GM23338 (cell line): Measurements from ENCODE around the gene CNN3.

Source experiments
- CREB1 ChIP-seq: fragments of 250-450 bp; sonication (Bioruptor Pico); IDR thresholded peaks from 2 replicates; pipeline ENCODE4 v1.5.0; 2020; ENCODE audit warnings: low read depth, mild to moderate bottlenecking, moderate library complexity
- EZH2 ChIP-seq: fragments of 200-600 bp; sonication (generic); IDR thresholded peaks from one replicate; pipeline ENCODE4 v1.8.0; 2017; ENCODE audit warnings: antibody characterized with exemption, mild to moderate bottlenecking, low read depth; ENCODE audit not compliant: unreplicated experiment
- EZH2phosphoT487 ChIP-seq: fragments of 200-600 bp; sonication (generic); IDR thresholded peaks from one replicate; pipeline ENCODE4 v1.8.1; 2018; ENCODE audit warnings: antibody characterized with exemption; ENCODE audit not compliant: unreplicated experiment
- JUNB ChIP-seq: IDR thresholded peaks from one replicate; pipeline ENCODE4 v1.6.1; 2016; ENCODE audit warnings: antibody characterized with exemption; ENCODE audit not compliant: unreplicated experiment
- NANOG ChIP-seq: IDR thresholded peaks from 2 replicates; pipeline ENCODE4 v1.6.1; 2016; ENCODE audit warnings: antibody characterized with exemption, borderline replicate concordance
- POLR2AphosphoS5 ChIP-seq: IDR thresholded peaks from 2 replicates; pipeline ENCODE4 v1.6.1; 2016; ENCODE audit warnings: antibody characterized with exemption, low read depth
- TF ChIP-seq, protein P1 (sequence below), 2 experiments: fragments of 200-600 bp in 1 of 2; sonication (generic) in 1 of 2; conservative IDR thresholded peaks; 2 replicates each; pipeline versions ENCODE4 v1.5.1 to v1.6.1; 2016 to 2017; ENCODE audit warnings: antibody characterized with exemption in 2 of 2, low read depth in 2 of 2, mild to moderate bottlenecking in 2 of 2, moderate library complexity in 1 of 2
- TF ChIP-seq, protein P2 (sequence below): IDR thresholded peaks from one replicate; pipeline ENCODE4 v1.6.1; 2018; ENCODE audit warnings: antibody characterized with exemption; ENCODE audit not compliant: unreplicated experiment
- TF ChIP-seq, protein P3 (sequence below): IDR thresholded peaks from 2 replicates; pipeline ENCODE4 v1.6.1; 2016; ENCODE audit warnings: antibody characterized with exemption

- TF ChIP-seq, protein P1, sequence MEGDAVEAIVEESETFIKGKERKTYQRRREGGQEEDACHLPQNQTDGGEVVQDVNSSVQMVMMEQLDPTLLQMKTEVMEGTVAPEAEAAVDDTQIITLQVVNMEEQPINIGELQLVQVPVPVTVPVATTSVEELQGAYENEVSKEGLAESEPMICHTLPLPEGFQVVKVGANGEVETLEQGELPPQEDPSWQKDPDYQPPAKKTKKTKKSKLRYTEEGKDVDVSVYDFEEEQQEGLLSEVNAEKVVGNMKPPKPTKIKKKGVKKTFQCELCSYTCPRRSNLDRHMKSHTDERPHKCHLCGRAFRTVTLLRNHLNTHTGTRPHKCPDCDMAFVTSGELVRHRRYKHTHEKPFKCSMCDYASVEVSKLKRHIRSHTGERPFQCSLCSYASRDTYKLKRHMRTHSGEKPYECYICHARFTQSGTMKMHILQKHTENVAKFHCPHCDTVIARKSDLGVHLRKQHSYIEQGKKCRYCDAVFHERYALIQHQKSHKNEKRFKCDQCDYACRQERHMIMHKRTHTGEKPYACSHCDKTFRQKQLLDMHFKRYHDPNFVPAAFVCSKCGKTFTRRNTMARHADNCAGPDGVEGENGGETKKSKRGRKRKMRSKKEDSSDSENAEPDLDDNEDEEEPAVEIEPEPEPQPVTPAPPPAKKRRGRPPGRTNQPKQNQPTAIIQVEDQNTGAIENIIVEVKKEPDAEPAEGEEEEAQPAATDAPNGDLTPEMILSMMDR (conservative IDR thresholded peaks at IDR 0.05; ENCODE audit: low read depth in 2 of 2), result no peak
- TF ChIP-seq, protein P2, sequence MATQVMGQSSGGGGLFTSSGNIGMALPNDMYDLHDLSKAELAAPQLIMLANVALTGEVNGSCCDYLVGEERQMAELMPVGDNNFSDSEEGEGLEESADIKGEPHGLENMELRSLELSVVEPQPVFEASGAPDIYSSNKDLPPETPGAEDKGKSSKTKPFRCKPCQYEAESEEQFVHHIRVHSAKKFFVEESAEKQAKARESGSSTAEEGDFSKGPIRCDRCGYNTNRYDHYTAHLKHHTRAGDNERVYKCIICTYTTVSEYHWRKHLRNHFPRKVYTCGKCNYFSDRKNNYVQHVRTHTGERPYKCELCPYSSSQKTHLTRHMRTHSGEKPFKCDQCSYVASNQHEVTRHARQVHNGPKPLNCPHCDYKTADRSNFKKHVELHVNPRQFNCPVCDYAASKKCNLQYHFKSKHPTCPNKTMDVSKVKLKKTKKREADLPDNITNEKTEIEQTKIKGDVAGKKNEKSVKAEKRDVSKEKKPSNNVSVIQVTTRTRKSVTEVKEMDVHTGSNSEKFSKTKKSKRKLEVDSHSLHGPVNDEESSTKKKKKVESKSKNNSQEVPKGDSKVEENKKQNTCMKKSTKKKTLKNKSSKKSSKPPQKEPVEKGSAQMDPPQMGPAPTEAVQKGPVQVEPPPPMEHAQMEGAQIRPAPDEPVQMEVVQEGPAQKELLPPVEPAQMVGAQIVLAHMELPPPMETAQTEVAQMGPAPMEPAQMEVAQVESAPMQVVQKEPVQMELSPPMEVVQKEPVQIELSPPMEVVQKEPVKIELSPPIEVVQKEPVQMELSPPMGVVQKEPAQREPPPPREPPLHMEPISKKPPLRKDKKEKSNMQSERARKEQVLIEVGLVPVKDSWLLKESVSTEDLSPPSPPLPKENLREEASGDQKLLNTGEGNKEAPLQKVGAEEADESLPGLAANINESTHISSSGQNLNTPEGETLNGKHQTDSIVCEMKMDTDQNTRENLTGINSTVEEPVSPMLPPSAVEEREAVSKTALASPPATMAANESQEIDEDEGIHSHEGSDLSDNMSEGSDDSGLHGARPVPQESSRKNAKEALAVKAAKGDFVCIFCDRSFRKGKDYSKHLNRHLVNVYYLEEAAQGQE, result no peak
- TF ChIP-seq JUNB (no peak), EZH2 (no peak), EZH2phosphoT487 (no peak), NANOG (no peak), POLR2AphosphoS5 (no peak), CREB1 (CRISPR knock-in tag) (no peak)
- TF ChIP-seq, protein P3, sequence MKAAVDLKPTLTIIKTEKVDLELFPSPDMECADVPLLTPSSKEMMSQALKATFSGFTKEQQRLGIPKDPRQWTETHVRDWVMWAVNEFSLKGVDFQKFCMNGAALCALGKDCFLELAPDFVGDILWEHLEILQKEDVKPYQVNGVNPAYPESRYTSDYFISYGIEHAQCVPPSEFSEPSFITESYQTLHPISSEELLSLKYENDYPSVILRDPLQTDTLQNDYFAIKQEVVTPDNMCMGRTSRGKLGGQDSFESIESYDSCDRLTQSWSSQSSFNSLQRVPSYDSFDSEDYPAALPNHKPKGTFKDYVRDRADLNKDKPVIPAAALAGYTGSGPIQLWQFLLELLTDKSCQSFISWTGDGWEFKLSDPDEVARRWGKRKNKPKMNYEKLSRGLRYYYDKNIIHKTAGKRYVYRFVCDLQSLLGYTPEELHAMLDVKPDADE, result no peak
These were observed 26.2 kb upstream of the CNN3 start for GRCh38 chr1:94953107-94953506.
